Colonic mucosa (tissue), 4 donors: Measurements from ENCODE around the gene SLAIN1. TPM values are rescaled to one million over a fixed set of nuclear protein-coding genes. Genes with fewer than 3 reads are reported as not detected.

Source experiments
- DNase-seq: peaks from one replicate; pipeline ENCODE4 v3.0.0-alpha.2; 2020
- H3K27ac ChIP-seq: fragments of 200-600 bp; one replicate; pipeline ENCODE4 v1.8.0; 2021
- H3K27me3 ChIP-seq: fragments of 200-600 bp; one replicate; pipeline ENCODE4 v1.8.0; 2021
- H3K36me3 ChIP-seq: fragments of 200-600 bp; one replicate; pipeline ENCODE4 v1.8.0; 2021
- H3K4me1 ChIP-seq: fragments of 200-600 bp; one replicate; pipeline ENCODE4 v1.8.0; 2021; ENCODE audit warnings: mild to moderate bottlenecking
- H3K4me3 ChIP-seq: fragments of 200-600 bp; one replicate; pipeline ENCODE4 v1.8.0; 2021
- H3K9ac ChIP-seq, 2 donors: one replicate each; pipeline ENCODE4 v1.7.0; 2013; ENCODE audit warnings: control low read depth in 2 of 2, low read depth in 2 of 2, low read length in 2 of 2
- H3K9me3 ChIP-seq: fragments of 200-600 bp; one replicate; pipeline ENCODE4 v1.8.0; 2021
- CTCF ChIP-seq: fragments of 200-600 bp; IDR thresholded peaks from one replicate; pipeline ENCODE4 v1.8.0; 2022; ENCODE audit warnings: antibody characterized with exemption, mild to moderate bottlenecking
- intact Hi-C: fragments of 100-400 bp; cut with DNase I; formaldehyde crosslinking; loops from one replicate; pipeline ENCODE4 v1.14.1; 2022
- total RNA-seq, 2 donors: library from RNA; stranded (reverse); fragmentation: NEBNext Ultra II Directional in 1 of 2; extraction: Animal tissue kit (Norgen Biotek cat#: 25700) in 1 of 2; gene quantifications; one replicate each; pipeline ENCODE4 v1.2.1, GENCODE V29; 2021
- donor health status: healthy.
- donor health status: DM: no; HTN: no; CAD: no.
- donor health status: DM: no; HTN: no; CAD: no.

Gene SLAIN1
- total RNA-seq, 2 donors from 2014 or later = 2.1 to 3.5 TPM

GRCh38 chr13:77737583-77738200 is 40.2 kb downstream of the SLAIN1 start:
- H3K36me3 ChIP-seq = no peaks in the 10 kb centered on the region
- H3K4me1 ChIP-seq = no peaks in the 10 kb centered on the region
- no peak for TF ChIP-seq CTCF
- H3K9me3 ChIP-seq = no peaks in the 10 kb centered on the region
- H3K9ac ChIP-seq = no peak overlapping the region
- no peak overlapping the region for H3K27ac ChIP-seq
- DNase-seq = no peak
- intact Hi-C loops = no loop called here
- H3K4me3 ChIP-seq = no peak overlapping the region
- H3K27me3 ChIP-seq = no peaks in the 10 kb centered on the region

- Histone ChIP-seq H3K27ac (no peak overlapping the region), H3K4me1 (no peaks in the 10 kb centered on the region), H3K9ac (no peak overlapping the region), H3K27me3 (no peaks in the 10 kb centered on the region), H3K36me3 (no peaks in the 10 kb centered on the region), H3K4me3 (no peak overlapping the region), H3K9me3 (no peaks in the 10 kb centered on the region)
- no peak for DNase-seq
- TF ChIP-seq CTCF = no peak
- intact Hi-C loops = no loop called here
These were observed 42.7 kb downstream of the SLAIN1 start for GRCh38 chr13:77740097-77740735.

GRCh38 chr13:77740931-77741596 is 43.6 kb downstream of the SLAIN1 start:
- no peaks in the 10 kb centered on the region for H3K27me3 ChIP-seq
- H3K4me3 ChIP-seq = no peak overlapping the region
- H3K36me3 ChIP-seq = no peaks in the 10 kb centered on the region
- H3K9ac ChIP-seq = no peak overlapping the region
- TF ChIP-seq CTCF = no peak
- intact Hi-C loops = no loop called here
- no peak for DNase-seq
- no peaks in the 10 kb centered on the region for H3K4me1 ChIP-seq
- H3K27ac ChIP-seq = no peak overlapping the region
- no peaks in the 10 kb centered on the region for H3K9me3 ChIP-seq

- TF ChIP-seq CTCF = no peak
- H3K4me3 ChIP-seq = no peak overlapping the region
- no peaks in the 10 kb centered on the region for H3K9me3 ChIP-seq
- no peaks in the 10 kb centered on the region for H3K36me3 ChIP-seq
- no peak overlapping the region for H3K27ac ChIP-seq
- no peaks in the 10 kb centered on the region for H3K27me3 ChIP-seq
- H3K9ac ChIP-seq = no peak overlapping the region
- intact Hi-C loops = no loop called here
- no peaks in the 10 kb centered on the region for H3K4me1 ChIP-seq
- DNase-seq = no peak
These were observed 44.1 kb downstream of the SLAIN1 start for GRCh38 chr13:77741597-77741972.

DNA sequence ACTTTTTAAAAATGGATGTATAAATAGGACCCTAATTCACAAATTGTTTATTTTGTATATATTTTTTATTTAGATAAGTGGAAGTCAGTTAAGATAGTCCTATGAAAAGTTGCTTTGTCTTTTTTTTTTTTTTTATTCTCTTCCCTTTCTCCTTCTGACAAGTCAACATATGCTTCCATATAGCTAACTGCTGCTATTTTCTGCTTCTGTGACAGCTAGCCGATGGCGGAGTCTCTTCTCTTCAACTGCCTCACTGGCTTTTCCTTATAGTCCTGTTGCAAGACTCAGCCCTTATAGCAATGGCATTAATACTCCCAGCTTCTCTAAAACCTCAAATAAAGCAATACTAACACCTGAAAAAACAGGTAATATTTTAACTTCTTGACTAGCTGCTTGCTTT is 45.3 kb downstream of the SLAIN1 start:
- TF ChIP-seq CTCF = no peak
- H3K36me3 ChIP-seq = no peaks in the 10 kb centered on the region
- no peaks in the 10 kb centered on the region for H3K27me3 ChIP-seq
- H3K9ac ChIP-seq = no peak overlapping the region
- H3K4me1 ChIP-seq = no peaks in the 10 kb centered on the region
- no peaks in the 10 kb centered on the region for H3K9me3 ChIP-seq
- H3K4me3 ChIP-seq = no peak overlapping the region
- intact Hi-C loops = no loop called here
- H3K27ac ChIP-seq = no peak overlapping the region
- DNase-seq = no peak
